Glomerular visceral epithelial cell (primary cell): ENCODE data around the gene HCN1.
"Not testable (repeated sequence)": the region's sequence is repeated elsewhere in the genome, so short reads cannot be mapped to it uniquely, and the experiment has no call there.

Experiments used
- DNase-seq: peaks from one replicate; pipeline ENCODE4 v3.0.0-alpha.2; 2016; ENCODE audit errors: extremely low spot score

Gene HCN1

DNA sequence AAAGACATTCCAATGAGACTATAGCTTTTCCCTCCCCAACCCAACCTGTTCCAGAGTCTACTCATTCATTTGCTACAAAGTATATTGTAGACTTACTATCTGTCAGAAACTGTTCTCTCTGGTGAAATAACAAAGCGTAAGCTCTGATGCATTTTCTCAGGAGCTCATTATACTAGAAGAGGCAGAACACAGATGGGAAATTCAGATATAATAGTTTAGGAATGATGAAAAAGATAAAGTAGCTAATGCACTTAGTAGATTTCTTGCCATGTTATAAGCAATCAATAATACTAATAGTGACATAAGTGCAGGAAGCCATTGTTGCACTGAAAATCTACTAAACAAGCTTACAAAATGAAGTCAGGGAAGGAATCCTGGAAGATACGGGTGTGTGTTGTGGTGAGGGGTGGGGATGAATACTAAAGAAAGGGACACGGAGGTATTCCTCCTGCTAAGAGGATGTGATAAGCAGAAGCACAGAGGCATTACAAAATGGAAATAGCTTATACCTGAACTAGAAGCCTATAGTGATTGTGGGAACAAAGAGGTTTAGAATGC lies 78.2 kb downstream of the HCN1 start:
- DNase-seq: no peak

DNA sequence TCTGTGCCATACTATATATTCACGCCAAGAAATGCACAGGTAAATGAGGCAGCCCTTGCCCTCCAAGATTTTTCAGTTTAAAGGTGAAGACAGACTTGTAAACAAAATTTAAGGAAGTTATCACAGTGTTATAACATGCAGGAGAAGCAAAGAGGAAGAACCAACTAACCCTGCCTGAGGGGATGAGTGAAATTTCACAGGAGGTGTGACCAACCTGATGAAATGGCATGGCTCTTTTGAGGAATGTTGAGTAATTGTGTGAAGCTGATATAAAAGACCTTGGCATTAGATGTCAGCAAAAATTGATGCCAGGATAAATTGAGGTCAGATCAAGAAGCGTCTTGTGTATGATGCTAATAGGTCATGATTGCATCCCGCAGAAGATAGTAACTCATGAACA lies 86.5 kb downstream of the HCN1 start:
- no peak for DNase-seq

DNA sequence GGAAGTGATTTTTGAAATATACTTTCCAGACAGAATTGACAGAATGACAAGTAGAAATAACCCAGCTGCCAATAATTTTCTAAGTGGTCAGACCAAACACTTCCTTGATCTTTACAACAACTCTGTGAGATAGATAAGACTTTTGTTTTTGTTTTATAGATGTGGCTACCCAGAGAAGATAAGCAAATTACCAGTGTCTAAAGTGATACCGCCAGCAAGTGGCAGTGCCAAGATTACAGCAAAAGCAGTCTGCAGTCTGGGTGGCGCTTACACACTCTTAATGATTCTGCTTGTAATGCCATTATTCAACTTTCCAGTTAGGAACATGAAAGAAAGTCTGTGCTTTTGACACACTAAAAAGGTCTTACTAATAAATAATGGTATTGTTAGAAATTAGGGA lies 92.1 kb downstream of the HCN1 start:
- no peak for DNase-seq

DNA sequence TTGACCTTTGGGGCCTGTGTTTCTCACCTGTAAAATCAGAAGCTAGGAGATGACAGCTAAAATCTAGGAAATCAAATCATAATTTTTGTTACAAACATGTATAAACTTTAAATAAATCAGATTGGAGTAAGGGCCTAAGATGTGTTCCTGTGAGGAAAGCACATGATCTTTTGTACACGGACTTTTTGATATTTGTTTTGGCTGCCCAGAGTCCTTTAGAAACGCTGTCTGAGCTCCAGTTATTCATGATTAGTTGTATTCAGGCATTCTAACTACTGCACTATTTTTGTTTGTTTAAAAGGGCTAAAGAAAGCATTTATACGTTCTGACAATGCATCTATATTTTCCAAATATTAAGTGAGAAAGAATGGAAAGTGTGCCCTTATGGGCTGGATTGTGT lies 94.8 kb downstream of the HCN1 start:
- no peak for DNase-seq

DNA sequence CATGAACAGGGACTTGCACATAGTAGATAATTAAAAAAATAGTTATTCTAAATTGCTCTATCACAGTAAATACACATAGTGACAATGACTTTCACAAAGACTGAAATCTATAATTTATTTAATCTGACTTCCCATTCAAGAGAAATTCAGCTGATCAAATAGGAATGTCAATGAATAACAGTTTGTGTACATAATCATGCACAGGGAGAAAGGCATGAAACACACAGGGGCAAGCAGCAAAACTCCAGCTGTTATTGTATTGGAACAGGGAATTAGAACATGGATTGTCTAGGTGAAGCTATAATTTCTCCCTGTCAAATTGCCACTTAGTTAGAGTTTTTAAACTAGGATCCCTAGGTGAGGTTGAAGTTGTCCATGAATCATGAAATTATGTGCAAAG lies 99.9 kb downstream of the HCN1 start:
- no peak for DNase-seq

DNA sequence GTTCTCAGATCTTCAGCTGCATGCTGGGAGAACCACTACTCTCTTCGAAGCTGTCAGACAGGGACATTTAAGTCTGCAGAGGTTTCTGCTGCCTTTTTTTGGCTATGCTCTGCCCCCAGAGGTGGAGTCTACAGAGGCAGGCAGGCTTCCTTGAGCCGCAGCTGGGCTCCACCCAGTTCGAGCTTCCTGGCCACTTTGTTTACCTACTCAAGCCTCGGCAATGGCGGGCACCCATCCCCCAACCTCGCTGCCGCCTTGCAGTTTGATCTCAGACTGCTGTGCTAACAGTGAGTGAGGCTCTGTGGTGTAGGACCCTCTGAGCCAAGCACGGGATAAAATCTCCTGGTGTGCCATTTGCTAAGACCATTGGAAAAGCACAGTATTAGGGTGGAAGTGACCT lies 110.2 kb downstream of the HCN1 start:
- DNase-seq: not testable (repeated sequence)

DNA sequence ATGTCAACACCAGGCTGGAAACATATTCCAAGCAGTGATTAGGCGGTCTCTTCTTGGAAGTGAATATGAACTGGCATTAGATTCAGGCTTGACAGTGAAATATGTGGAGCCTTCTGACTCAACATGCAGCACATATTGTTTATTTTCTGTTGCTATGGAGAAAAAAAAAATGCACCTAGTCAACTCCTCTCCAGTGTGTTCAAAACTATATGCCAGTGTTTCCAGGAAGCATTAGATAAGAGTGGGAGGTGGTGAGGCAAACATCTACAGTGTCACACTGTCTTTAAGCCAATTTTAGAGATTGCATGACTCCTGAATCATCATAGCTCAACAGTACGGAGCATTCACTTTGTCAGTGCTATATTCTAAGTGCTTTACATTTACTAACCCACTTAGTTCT lies 117.9 kb downstream of the HCN1 start:
- DNase-seq: no peak

DNA sequence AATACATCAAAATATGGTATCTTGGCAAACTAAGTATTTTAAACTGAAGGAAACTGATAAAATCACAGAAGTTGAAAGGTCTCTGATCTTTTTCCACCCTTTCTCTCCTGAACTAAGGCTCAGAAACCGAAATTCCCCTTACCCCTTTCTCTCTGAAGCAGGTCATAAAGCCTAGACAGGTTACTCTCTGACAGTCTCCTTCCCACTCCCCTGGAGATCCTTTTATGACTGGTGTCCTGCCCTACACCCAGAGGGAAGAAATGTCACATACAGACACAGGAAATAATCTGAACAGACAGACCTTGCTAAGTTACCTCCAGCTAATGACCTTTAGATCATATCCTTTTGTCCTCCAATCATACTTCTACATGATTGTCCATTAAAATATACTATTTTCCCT lies 127.4 kb downstream of the HCN1 start:
- no peak for DNase-seq

DNA sequence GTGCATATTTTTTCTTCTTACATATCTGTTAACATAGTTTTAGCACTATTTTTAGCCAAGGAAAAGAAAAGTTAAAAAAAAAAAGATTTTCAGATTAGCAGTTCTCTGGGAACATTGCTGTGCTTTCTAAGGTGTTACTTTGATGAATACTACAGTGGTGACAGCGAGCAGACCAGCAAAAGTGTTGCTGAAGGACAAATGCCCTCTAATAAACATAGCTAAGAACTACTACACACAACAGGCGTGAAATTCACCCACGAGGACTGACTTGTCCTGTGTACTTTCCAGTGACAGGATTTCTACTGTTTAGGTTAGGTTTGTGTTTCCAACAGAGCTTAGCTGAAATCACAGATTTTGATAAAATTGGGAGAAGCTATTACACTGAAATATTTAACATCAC lies 153.8 kb downstream of the HCN1 start:
- DNase-seq: no peak

DNA sequence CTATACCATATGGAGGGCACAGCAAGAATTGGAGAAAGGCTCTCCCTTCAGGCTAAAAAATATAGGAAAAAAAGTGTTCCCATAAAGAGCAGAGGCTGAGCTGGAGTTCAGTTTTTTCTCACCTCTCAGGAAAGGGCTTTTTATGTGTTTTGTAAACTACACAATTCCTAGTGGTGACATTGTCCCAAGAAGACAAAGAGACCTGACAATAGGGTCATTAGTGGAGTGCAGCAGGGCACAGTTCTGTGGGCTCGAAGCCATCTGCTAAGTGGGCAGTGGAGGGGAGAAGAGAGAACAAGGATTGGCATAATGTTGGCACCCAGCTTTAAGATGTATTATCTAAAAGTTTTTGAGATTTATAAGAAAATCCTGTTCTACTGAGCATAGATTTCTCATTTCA lies 162.5 kb downstream of the HCN1 start:
- no peak for DNase-seq

DNA sequence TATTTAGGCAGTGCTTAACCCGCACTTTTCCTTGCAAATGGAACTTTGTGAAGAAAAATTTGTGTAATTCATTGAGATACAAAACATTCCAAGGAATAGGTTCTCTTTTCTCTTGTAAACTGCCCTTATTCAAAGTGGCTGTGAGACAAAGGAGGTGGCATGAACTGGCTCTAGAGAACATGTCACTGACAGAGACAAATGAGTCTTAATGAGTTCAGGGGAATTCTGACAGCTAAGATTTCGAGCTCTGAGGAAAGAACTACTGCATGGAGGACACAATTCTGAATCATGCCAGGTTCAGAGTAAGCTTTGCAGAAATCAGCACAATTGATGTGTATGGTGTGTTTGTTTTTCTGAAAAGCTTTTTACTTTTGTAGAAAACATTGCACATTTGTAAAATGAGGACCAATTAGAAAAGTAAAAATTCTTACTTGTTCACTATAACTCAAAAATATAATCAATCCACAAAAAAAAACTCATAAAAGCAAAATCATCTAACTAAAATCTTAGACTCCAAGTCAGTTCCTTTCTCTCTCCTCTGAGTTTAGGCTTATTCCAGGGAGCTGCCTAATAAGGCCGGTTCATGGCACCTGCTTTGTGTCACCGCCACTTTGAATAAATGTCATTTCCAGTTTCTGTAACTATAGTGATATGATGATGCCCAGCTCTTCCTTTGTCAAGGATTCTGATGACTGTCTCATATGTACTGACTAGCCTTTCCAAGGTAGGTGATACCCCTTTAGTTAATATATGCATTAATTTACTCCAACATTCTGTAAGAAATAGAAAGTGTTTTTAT lies 163.2 kb downstream of the HCN1 start:
- DNase-seq: no peak

DNA sequence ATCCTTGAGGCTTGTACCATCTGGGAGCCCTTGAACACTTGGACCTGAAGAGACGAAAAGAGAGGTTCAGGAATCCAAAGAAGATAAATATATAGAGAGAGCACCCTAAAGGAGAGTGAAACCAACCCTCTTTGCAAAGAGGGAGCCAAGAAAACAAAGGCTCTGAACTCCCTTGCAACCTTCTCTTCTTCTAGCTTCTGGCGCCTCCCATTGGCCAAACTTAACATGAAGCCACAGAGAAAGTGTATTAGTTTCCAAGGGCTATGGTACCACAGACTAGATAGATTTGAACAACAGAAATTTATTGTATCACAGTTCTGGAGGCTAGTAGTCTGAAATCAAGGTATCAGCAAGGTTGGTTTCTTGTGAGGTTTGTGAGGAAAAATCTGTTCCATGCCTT lies 175.1 kb downstream of the HCN1 start:
- peak; percentile 24 for DNase-seq

DNA sequence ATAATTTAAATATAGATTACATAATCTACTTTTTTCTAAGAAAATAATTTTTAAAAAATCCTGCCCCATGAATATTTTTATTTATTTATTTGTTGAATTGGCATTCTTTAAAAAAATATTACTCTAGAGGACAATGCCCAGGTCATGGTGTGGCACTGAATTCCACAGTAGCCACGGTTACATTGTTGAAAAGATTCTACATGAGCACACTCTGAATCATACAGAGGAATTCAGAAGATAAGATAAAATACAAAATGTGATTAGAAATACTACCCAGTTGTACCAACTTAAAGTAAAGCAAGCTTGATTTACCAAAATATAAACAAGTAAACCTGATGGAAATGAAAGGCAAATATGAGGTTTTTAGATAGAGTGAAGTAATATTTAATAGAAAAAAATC lies 183.7 kb downstream of the HCN1 start:
- DNase-seq: no peak

DNA sequence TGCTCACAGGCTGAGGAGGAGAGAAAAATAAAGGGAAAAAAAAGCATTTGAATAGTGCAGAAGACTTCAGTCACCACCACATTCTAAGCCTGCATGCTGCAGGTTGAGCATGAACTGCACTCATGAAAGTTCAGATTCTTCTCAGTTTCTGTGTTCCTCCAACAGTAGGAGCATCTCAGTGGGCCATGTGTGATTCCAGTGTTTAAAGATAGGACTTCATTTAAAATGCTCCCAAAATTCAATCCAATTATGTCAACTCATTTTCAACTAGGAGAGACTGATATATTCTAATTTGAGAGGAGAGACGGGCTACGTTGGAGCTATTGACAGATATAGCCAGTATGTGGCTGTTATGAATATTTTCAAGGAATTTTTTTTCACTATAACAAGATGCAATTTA lies 186.8 kb downstream of the HCN1 start:
- no peak for DNase-seq

DNA sequence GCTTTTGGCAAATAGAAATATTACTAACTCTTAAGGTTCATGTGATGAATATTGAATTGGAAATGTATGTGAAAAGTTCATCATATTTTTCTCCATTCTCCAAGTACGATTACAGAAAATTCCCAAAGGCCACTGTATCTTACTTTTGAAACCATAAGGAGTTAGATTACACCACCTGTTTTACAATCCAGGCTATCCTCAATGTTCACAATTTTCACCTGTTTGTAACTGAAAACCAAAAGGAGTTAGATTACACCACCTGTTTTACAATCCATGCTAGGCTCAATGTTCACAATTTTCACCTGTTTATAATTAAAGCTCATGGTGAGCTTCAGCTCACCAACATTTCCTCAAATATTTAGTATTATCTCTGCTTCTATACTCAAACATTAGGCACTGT lies 188.0 kb downstream of the HCN1 start:
- no peak for DNase-seq

DNA sequence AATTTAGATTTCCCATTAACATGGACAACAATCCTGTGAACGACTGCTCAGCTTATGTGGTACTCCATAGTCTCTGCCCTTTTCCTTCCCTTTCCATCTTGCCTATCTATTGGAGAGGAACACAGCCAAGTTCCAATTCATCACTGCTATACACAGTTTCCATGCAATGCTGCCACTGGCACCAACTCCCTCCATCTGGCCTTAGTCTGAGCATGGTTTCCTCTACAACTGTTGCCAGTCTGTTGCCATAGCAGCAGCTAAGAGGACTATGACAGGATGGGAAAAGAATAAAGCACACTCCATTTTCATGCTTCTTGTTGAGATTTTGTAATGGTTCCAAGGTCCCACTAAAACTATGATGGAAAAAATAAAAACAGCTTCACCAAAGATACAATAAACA lies 189.0 kb downstream of the HCN1 start:
- no peak for DNase-seq

DNA sequence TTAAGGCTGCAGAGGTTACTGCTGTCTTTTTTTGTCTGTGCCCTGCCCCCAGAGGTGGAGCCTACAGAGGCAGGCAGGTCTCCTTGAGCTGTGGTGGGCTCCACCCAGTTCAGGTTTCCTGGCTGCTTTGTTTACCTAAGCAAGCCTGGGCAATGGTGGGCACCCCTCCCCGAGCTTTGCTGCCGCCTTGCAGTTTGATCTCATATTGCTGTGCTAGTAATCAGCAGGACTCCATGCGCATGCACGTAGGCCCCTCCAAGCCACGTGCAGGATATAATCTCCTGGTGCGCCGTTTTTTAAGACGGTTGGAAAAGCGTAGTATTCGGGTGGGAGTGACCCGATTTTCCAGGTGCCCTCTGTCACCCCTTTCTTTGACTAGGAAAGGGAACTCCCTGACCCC lies 197.2 kb downstream of the HCN1 start:
- DNase-seq: not testable (repeated sequence)

DNA sequence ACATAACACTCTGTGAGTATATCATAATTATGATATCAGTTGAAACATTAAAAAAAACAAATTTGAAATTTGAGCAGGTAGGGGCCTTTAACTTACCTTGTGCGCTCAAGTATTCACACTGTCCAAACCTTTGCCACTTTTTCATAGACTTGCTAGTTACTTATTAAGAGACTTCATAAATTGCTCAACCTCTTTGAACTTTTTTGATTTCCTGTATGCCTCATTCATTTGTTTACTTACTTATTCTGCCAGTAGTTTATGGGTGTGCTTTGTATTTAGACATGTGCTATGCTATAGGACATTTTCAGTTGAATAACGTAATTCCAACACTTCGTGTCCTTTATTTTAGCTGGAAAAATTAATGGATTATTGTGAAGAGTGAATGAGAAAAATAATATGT lies 204.8 kb downstream of the HCN1 start:
- DNase-seq: no peak

DNA sequence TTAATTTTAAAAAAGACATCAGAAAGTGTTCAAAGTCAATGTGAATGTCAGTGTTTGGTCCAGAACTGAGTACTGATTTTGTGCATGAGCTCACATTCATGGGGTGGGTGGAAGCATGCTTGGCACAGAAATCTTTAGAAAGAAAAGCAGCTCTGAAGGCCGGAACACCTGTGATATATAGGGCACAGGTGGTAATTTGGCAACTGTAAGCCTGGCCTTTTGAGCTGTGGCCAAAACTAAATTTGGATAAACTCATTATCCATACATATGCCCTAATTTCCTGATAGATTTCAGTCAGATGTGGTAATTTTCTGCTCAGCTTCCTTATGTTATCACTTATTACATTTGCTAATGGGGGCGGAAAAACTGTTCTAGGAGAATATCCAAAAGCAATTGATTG lies 211.4 kb downstream of the HCN1 start:
- DNase-seq: no peak

DNA sequence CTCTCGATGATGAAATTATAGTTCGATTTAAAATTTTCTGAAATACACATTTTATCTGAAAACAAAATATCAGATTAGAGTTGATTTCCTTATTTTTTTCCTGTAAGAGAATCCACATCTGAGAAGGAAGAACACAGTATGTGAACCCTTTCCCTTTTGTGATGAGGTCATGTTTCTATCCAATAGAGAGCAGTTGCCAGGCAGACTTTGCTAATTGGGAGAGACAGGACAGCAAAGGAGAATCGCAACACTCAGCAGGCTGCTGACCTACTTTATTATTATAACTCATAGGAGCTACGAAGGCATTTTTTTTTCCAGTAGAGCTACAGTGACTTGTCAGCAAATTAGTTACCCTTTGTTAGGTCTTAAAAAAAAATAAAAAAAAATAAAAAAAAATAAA lies 242.1 kb downstream of the HCN1 start:
- DNase-seq: peak; percentile 8

DNA sequence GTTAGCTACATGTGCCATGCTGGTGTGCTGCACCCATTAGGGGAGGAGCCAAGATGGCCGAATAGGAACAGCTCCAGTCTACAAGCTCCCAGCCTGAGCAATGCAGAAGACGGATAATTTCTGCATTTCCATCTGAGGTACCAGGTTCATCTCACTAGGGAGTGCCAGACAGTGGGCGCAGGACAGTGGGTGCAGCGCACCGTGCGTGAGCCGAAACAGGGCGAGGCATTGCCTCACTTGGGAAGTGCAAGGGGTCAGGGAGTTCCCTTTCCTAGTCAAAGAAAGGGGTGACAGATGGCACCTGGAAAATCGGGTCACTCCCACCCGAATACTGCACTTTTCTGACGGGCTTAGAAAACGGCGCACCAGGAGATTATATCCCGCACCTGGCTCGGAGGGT lies 251.3 kb downstream of the HCN1 start:
- not testable (repeated sequence) for DNase-seq

DNA sequence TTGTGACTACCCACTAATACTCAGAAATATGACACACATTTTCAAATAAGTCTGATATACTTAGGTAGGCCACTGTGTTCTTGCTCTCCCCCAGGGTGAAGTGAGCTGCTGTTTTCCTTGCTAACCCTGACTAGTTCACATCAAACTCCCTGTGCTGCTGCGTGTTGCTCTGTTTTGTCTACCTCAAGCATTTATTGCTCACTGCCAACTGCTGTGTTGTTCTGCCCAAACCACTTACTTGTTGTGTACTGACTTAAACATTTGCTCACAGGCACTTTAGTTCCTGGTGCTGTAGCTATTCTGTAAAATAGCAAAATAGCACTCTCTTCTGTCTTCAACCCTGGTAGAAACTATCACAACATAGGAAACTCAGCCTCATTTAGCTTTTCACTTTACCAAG lies 255.7 kb downstream of the HCN1 start:
- DNase-seq: no peak

DNA sequence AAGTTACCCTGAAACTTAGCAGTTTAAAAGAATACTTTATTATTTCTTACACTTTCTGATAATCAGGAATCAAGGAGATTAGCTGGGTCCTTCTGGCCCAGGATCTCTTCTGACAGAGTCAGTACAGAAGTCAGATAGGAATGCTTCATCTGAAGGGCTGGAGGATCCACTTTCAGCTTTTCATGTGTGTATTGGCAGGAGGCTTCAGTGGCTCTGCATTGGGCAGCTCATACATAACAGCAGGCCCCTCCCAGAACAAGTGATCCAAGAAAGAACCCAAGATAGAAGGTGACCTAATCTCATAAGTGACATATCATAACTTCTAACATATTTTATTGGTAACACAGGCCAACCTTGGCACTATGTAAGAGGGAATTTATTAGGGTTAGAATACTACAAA lies 258.4 kb downstream of the HCN1 start:
- DNase-seq: no peak
